Loucy (cell line): ENCODE measurements around the gene SMAD5.
A peak's percentile ranks its signal among the peaks of the same experiment; 100 is the strongest.

Experiments
- H2AFZ ChIP-seq: fragments of 200-600 bp; sonication (generic); 2 replicates; pipeline ENCODE4 v1.6.0; 2016; ENCODE audit warnings: antibody characterized with exemption, mild to moderate bottlenecking, low read length, moderate library complexity
- H3F3A ChIP-seq: fragments of 200-600 bp; 2 replicates; pipeline ENCODE4 v1.6.0; 2016; ENCODE audit warnings: antibody characterized with exemption, low read depth, mild to moderate bottlenecking
- H3K27me3 ChIP-seq: fragments of 200-600 bp; sonication (generic); 2 replicates; pipeline ENCODE4 v1.6.1; 2014; ENCODE audit warnings: low read length, mild to moderate bottlenecking; ENCODE audit not compliant: insufficient read depth, poor library complexity, severe bottlenecking
- H3K36me3 ChIP-seq: fragments of 200-600 bp; sonication (generic); 2 replicates; pipeline ENCODE4 v1.6.1; 2016; ENCODE audit warnings: low read length; ENCODE audit not compliant: insufficient read depth
- H3K4me1 ChIP-seq: fragments of 200-600 bp; sonication (generic); 2 replicates; pipeline ENCODE4 v1.5.1; 2014; ENCODE audit warnings: low read length, mild to moderate bottlenecking; ENCODE audit not compliant: insufficient read depth, poor library complexity, severe bottlenecking
- H3K4me2 ChIP-seq: fragments of 200-600 bp; sonication (generic); 2 replicates; pipeline ENCODE4 v1.6.0; 2014; ENCODE audit warnings: antibody characterized with exemption, low read length, low read depth, mild to moderate bottlenecking; ENCODE audit not compliant: poor library complexity, severe bottlenecking
- H3K4me3 ChIP-seq: fragments of 200-600 bp; sonication (generic); 2 replicates; pipeline ENCODE4 v1.5.1; 2014; ENCODE audit warnings: low read length, mild to moderate bottlenecking, mixed read lengths; ENCODE audit not compliant: poor library complexity, severe bottlenecking
- H3K79me2 ChIP-seq: fragments of 200-600 bp; sonication (generic); 2 replicates; pipeline ENCODE4 v1.6.1; 2014; ENCODE audit warnings: low read length; ENCODE audit not compliant: insufficient read depth
- H3K9ac ChIP-seq: fragments of 200-600 bp; sonication (generic); 2 replicates; pipeline ENCODE4 v1.6.0; 2014; ENCODE audit warnings: mild to moderate bottlenecking, low read depth, low read length, moderate library complexity; ENCODE audit not compliant: poor library complexity, severe bottlenecking
- H3K9me2 ChIP-seq: fragments of 200-600 bp; sonication (generic); replicated peaks from 2 replicates; pipeline ENCODE4 v1.6.1; 2016; ENCODE audit warnings: low read depth, low read length, mixed read lengths
- H3K9me3 ChIP-seq: fragments of 200-600 bp; sonication (generic); 2 replicates; pipeline ENCODE4 v1.6.1; 2014; ENCODE audit warnings: mild to moderate bottlenecking, antibody characterized with exemption, low read length, low read depth; ENCODE audit not compliant: insufficient read depth
- H4K20me1 ChIP-seq: fragments of 200-600 bp; sonication (generic); 2 replicates; pipeline ENCODE4 v1.6.0; 2014; ENCODE audit warnings: antibody characterized with exemption, low read length, mild to moderate bottlenecking; ENCODE audit not compliant: insufficient read depth, poor library complexity, severe bottlenecking
- CTCF ChIP-seq: fragments of 200-600 bp; sonication (generic); conservative IDR thresholded peaks from 2 replicates; pipeline ENCODE4 v1.5.1; 2014; ENCODE audit warnings: mild to moderate bottlenecking, antibody characterized with exemption, low read length
- EZH2phosphoT487 ChIP-seq: fragments of 200-600 bp; IDR thresholded peaks from 2 replicates; pipeline ENCODE4 v1.6.1; 2018; ENCODE audit warnings: antibody characterized with exemption, mild to moderate bottlenecking, moderate library complexity, borderline replicate concordance

SMAD5 gene

GRCh38 chr5:136210259-136210658, 77.6 kb downstream of the SMAD5 start:
- H3K4me3 ChIP-seq: no peak overlapping the region
- H3K4me1 ChIP-seq: no peaks in the 10 kb centered on the region
- TF ChIP-seq EZH2phosphoT487 (no peak), CTCF (no peak)
- no peaks in the 10 kb centered on the region for H3K27me3 ChIP-seq
- H3F3A ChIP-seq: no peaks in the 10 kb centered on the region
- no peaks in the 10 kb centered on the region for H3K9me2 ChIP-seq
- no peaks in the 10 kb centered on the region for H3K9me3 ChIP-seq
- no peak overlapping the region for H3K4me2 ChIP-seq
- H4K20me1 ChIP-seq: no peaks in the 10 kb centered on the region
- H3K36me3 ChIP-seq: no peaks in the 10 kb centered on the region
- H3K79me2 ChIP-seq: no peaks in the 10 kb centered on the region
- H2AFZ ChIP-seq: no peak overlapping the region
- no peak overlapping the region for H3K9ac ChIP-seq

GRCh38 chr5:136211282-136212040, 78.8 kb downstream of the SMAD5 start:
- H3K9ac ChIP-seq: no peak overlapping the region
- H3K27me3 ChIP-seq: no peaks in the 10 kb centered on the region
- no peak overlapping the region for H3K4me3 ChIP-seq
- no peaks in the 10 kb centered on the region for H3K79me2 ChIP-seq
- no peaks in the 10 kb centered on the region for H3K9me3 ChIP-seq
- H3K4me2 ChIP-seq: no peak overlapping the region
- H3F3A ChIP-seq: no peaks in the 10 kb centered on the region
- TF ChIP-seq CTCF (no peak), EZH2phosphoT487 (no peak)
- H3K4me1 ChIP-seq: no peaks in the 10 kb centered on the region
- no peaks in the 10 kb centered on the region for H4K20me1 ChIP-seq
- no peaks in the 10 kb centered on the region for H3K9me2 ChIP-seq
- no peaks in the 10 kb centered on the region for H3K36me3 ChIP-seq
- no peak overlapping the region for H2AFZ ChIP-seq

- Histone ChIP-seq H3K9ac (no peak overlapping the region), H3K9me2 (no peaks in the 10 kb centered on the region), H3K4me2 (no peak overlapping the region), H3K4me3 (no peak overlapping the region), H2AFZ (no peak overlapping the region), H3F3A (no peaks in the 10 kb centered on the region), H3K36me3 (no peaks in the 10 kb centered on the region), H3K27me3 (no peaks in the 10 kb centered on the region), H3K9me3 (no peaks in the 10 kb centered on the region), H4K20me1 (no peaks in the 10 kb centered on the region), H3K79me2 (no peaks in the 10 kb centered on the region), H3K4me1 (no peaks in the 10 kb centered on the region)
- peak; percentile 97 for TF ChIP-seq CTCF
- no peak for TF ChIP-seq EZH2phosphoT487
Observed at GRCh38 chr5:136212252-136212721, 79.6 kb downstream of the SMAD5 start.
